Stomach smooth muscle (tissue), 2 donors: ENCODE data around the gene NGEF.

Experiments
- H3K27ac ChIP-seq: one replicate; pipeline ENCODE4 v1.7.0; 2013; ENCODE audit warnings: mild to moderate bottlenecking, low read length, inconsistent platforms
- H3K27me3 ChIP-seq, 2 donors: one replicate each; pipeline ENCODE4 v1.7.0; 2013; ENCODE audit warnings: low read length in 2 of 2; ENCODE audit not compliant: insufficient read depth in 2 of 2, control insufficient read depth in 1 of 2
- H3K36me3 ChIP-seq, 2 donors: one replicate each; pipeline ENCODE4 v1.7.0; 2013; ENCODE audit warnings: low read length in 2 of 2; ENCODE audit not compliant: control insufficient read depth in 2 of 2, insufficient read depth in 2 of 2
- H3K4me1 ChIP-seq: one replicate; pipeline ENCODE4 v1.7.0; 2013; ENCODE audit warnings: low read length; ENCODE audit not compliant: control insufficient read depth, insufficient read depth
- H3K4me3 ChIP-seq, 2 donors: one replicate each; pipeline ENCODE4 v1.7.0; 2013; ENCODE audit warnings: low read length in 2 of 2
- H3K9ac ChIP-seq, 2 donors: one replicate each; pipeline ENCODE4 v1.7.0; 2013; ENCODE audit warnings: low read length in 2 of 2, mild to moderate bottlenecking in 1 of 2
- H3K9me3 ChIP-seq, 2 donors: one replicate each; pipeline ENCODE4 v1.7.0; 2013; ENCODE audit warnings: low read length in 2 of 2; ENCODE audit not compliant: control insufficient read depth in 2 of 2
- donor health status: healthy.
- donor health status: Pancreatic carcinoma.

Gene NGEF

DNA sequence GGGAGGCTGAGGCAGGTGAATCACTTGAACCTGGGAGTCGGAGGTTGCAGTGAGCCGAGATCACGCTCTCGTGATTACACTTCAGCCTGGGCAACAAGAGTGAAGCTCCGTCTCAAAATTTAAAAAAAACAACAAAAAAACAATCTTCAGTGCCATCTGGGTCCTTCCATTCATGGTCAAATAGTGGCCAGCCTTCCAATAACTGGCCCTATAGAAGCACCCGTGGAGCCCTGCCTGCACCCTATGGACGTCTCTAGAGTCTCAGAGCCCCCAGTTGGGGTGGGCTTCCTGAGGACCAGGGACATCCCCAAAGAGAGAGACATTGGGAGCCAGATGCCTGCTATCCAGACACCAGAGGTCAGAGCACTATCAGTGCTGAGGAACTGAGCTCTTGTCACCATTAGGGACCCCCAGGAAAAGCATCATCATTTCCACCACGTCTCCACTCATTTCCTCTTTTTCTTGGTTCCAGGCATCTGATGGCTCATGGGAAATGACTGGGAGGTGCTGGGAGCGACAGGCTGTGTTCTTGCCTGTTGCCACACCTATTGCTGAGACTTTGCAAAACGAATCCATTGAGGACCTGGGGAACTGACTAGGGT is 28.8 kb upstream of the NGEF start:
- Histone ChIP-seq H3K4me3 (no peak overlapping the region), H3K9ac (no peak overlapping the region), H3K27me3 (peaks cover 0 to 11% of the 10 kb centered on the region in 2 donors), H3K9me3 (no peaks in the 10 kb centered on the region), H3K36me3 (no peaks in the 10 kb centered on the region), H3K4me1 (no peaks in the 10 kb centered on the region), H3K27ac (no peak overlapping the region)

DNA sequence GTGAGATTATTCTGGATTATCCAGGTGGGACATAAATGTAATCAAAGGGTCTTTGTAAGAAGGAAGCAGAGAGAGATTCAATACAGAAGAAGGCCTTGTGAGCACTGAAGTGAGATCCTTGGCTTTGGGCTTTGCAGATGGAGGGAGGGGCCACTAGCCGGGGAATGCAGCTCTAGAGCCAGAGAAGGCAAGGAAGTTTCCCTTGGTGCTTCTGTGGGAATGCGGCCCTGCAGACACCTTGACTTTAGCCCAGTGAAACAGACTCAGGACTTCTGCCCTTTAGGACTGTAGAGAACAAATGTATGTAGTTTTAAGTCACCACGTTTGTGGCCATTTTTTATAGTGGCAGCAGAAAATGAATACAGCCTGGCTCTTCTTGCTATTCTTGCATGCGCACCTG is 27.5 kb upstream of the NGEF start:
- Histone ChIP-seq H3K9me3 (no peaks in the 10 kb centered on the region), H3K27me3 (peaks cover 0 to 11% of the 10 kb centered on the region in 2 donors), H3K27ac (no peak overlapping the region), H3K4me1 (no peaks in the 10 kb centered on the region), H3K4me3 (no peak overlapping the region), H3K9ac (no peak overlapping the region), H3K36me3 (no peaks in the 10 kb centered on the region)

DNA sequence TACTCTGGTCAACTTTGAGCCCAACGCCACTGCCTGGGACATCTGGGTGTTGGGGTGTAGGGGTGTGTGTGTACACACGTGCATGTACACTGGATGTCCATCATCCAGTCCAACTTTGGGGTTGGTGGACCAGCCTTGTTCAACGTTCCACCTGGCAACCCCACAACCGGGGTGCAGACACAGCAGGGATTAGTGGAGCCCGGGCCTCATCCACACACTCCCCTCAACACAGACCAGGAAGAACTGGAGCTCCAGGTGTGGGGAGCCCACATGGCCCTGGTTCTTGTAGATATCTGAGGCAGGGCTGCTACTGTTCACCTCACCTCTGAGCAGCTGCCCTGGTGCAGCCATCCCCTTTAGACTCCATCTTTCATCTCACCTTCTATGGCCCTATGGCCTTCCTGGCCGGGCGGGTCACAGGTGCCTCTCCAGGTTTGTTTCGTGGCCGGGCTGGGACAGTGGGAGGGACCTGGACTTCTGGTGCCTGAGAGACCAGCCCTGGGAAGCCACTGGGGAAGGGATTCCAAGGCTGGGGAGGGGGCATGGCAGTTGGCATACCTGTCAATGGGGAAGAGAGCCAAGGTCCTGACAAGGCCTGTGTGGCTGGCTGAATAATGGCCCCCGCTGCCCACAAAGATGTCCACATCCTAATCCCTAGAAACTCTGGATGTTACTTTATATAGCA is 26.9 kb upstream of the NGEF start:
- no peak overlapping the region for H3K27ac ChIP-seq
- H3K4me1 ChIP-seq = no peaks in the 10 kb centered on the region
- peaks cover 0 to 11% of the 10 kb centered on the region in 2 donors for H3K27me3 ChIP-seq
- no peaks in the 10 kb centered on the region for H3K9me3 ChIP-seq
- H3K9ac ChIP-seq = no peak overlapping the region
- H3K4me3 ChIP-seq = no peak overlapping the region
- no peaks in the 10 kb centered on the region for H3K36me3 ChIP-seq

GRCh38 chr2:233039212-233039845 is 26.3 kb upstream of the NGEF start:
- H3K4me3 ChIP-seq = no peak overlapping the region
- H3K9ac ChIP-seq = no peak overlapping the region
- no peaks in the 10 kb centered on the region for H3K9me3 ChIP-seq
- H3K27ac ChIP-seq = no peak overlapping the region
- no peaks in the 10 kb centered on the region for H3K36me3 ChIP-seq
- peaks cover 0 to 11% of the 10 kb centered on the region in 2 donors for H3K27me3 ChIP-seq
- H3K4me1 ChIP-seq = no peaks in the 10 kb centered on the region

GRCh38 chr2:233037078-233037477 is 24.0 kb upstream of the NGEF start:
- Histone ChIP-seq H3K9ac (no peak overlapping the region), H3K27ac (no peak overlapping the region), H3K36me3 (no peaks in the 10 kb centered on the region), H3K27me3 (peaks cover 0 to 6% of the 10 kb centered on the region in 2 donors), H3K4me3 (no peak overlapping the region), H3K9me3 (no peaks in the 10 kb centered on the region), H3K4me1 (no peaks in the 10 kb centered on the region)

DNA sequence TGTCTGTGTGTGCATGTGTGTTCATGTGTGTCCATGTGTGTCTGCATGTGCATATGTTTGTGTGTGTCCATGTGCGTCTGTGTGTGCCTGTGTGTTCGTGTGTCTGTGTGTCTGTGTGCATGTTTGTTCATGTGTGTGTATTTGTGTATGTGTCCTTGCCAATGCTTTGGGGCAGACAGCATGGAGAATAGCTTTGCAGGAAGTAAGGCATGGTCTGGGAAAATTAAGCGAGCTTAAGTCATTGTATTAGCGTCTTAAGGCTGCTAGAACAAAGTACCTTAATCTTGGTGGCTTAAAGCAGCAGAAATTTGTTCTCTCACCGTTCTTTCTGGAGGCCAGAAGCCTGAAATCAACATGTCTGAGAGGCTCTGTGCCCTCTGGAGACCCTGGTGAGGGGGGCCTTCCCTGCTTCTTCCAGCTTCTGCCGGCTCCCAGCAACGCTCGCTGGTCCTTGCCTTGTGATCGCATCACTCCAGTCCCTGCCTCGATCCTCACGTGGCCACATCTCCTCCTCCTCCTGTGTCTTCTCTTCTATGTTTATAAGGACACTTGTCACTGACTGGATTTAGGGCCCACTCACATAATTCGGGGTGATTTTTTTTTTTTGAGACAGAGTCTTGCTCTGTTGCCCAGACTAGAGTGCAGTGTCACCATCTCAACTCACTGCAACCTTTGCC is 23.2 kb upstream of the NGEF start:
- Histone ChIP-seq H3K9me3 (no peaks in the 10 kb centered on the region), H3K36me3 (no peaks in the 10 kb centered on the region), H3K27ac (no peak overlapping the region), H3K9ac (no peak overlapping the region), H3K4me1 (no peaks in the 10 kb centered on the region), H3K27me3 (peaks cover 0 to 6% of the 10 kb centered on the region in 2 donors), H3K4me3 (no peak overlapping the region)

DNA sequence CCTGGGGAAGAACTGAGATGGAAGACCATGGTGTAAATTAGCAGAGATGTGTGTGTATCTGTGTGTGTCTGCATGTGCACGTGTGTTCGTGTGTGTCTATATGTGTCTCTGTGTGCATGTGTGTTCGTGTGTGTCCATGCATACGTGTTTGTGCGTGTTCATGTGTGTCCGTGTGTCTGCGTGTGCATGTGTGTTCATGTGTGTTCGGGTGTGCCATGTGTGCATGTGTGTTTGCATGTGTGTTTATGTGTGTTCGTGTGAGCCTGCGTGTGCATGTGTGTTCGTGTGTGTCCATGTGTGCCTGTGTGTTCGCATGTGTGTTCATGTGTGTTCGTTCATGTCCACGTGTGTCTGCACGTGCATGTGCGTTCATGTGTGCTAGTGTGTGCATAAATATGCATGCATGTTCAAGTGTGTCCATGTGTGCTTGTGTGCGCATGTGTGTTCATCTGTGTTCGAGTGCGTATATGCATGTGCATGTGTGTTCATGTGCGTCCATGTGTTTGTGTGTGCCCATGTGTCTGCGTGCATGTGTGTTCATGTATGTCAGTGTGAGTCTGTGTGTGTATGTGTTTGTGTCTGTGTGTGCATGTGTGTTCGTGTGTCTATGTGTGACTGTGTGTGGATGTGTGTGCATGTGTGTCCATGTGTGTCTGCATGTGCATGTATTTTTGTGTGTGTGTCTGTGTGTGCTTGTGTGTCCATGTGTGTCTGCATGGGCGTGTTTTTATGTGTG is 22.5 kb upstream of the NGEF start:
- no peak overlapping the region for H3K27ac ChIP-seq
- no peaks in the 10 kb centered on the region for H3K9me3 ChIP-seq
- no peaks in the 10 kb centered on the region for H3K4me1 ChIP-seq
- no peak overlapping the region for H3K9ac ChIP-seq
- no peak overlapping the region for H3K4me3 ChIP-seq
- H3K36me3 ChIP-seq = no peaks in the 10 kb centered on the region
- peaks cover 0 to 3% of the 10 kb centered on the region in 2 donors for H3K27me3 ChIP-seq

- Histone ChIP-seq H3K9ac (no peak overlapping the region), H3K9me3 (no peaks in the 10 kb centered on the region), H3K4me1 (no peaks in the 10 kb centered on the region), H3K27ac (no peak overlapping the region), H3K36me3 (no peaks in the 10 kb centered on the region), H3K27me3 (no peaks in the 10 kb centered on the region), H3K4me3 (no peak overlapping the region)
These were observed 21.2 kb upstream of the NGEF start for GRCh38 chr2:233034091-233034882.

- no peaks in the 10 kb centered on the region for H3K4me1 ChIP-seq
- no peaks in the 10 kb centered on the region for H3K36me3 ChIP-seq
- H3K27me3 ChIP-seq = no peaks in the 10 kb centered on the region
- H3K9me3 ChIP-seq = no peaks in the 10 kb centered on the region
- no peak overlapping the region for H3K4me3 ChIP-seq
- no peak overlapping the region for H3K27ac ChIP-seq
- H3K9ac ChIP-seq = no peak overlapping the region
These were observed 20.6 kb upstream of the NGEF start for GRCh38 chr2:233033672-233034071.
